ENCODE data around the gene NHLH1. TPM values are rescaled to one million over a fixed set of nuclear protein-coding genes. Genes with fewer than 3 reads are reported as not detected.

Gene NHLH1
- total and polyA plus RNA-seq, 2 experiments from 2014 or later = 0.12 TPM; not detected in 1

GRCh38 chr1:160400646-160401486 is 34.0 kb downstream of the NHLH1 start:
- Histone ChIP-seq H3K27ac (peak overlapping the region; percentile 61), H3K4me3 (peak overlapping the region; percentile 79), H3K27me3 (no peaks in the 10 kb centered on the region), H3K9me3 (ENCODE audit: low read depth) (no peaks in the 10 kb centered on the region), H3K4me1 (ENCODE audit: low read depth) (peaks cover 33% of the 10 kb centered on the region), H3K36me3 (no peaks in the 10 kb centered on the region)
- peak in 1 of 2 donors; percentile 60 for DNase-seq (ENCODE audit: low read depth in 1 of 2, low spot score in 1 of 2)
- TF ChIP-seq CTCF (IDR thresholded peaks at IDR 0.05; ENCODE audit: low read depth, low read length) = no peak

DNA sequence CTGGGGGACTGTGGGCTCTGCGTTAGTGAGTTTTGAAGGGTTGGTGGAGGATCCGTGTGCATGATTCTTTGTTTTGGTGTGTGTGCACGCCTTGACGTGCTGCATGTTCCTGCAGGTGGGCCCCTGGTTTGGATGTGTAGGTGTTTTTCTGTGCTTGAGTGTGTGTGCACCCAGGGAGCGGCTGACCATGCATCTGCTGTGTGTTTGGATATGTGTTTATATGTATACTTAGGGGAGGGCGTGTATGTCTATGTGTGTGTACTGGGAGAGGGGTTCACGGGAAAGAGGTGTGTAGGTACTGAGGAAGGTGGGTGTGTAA is 34.6 kb downstream of the NHLH1 start:
- DNase-seq (ENCODE audit: low read depth in 1 of 2, low spot score in 1 of 2) = no peak
- Histone ChIP-seq H3K4me1 (ENCODE audit: low read depth) (peaks cover 33% of the 10 kb centered on the region), H3K27ac (no peak overlapping the region)

DNA sequence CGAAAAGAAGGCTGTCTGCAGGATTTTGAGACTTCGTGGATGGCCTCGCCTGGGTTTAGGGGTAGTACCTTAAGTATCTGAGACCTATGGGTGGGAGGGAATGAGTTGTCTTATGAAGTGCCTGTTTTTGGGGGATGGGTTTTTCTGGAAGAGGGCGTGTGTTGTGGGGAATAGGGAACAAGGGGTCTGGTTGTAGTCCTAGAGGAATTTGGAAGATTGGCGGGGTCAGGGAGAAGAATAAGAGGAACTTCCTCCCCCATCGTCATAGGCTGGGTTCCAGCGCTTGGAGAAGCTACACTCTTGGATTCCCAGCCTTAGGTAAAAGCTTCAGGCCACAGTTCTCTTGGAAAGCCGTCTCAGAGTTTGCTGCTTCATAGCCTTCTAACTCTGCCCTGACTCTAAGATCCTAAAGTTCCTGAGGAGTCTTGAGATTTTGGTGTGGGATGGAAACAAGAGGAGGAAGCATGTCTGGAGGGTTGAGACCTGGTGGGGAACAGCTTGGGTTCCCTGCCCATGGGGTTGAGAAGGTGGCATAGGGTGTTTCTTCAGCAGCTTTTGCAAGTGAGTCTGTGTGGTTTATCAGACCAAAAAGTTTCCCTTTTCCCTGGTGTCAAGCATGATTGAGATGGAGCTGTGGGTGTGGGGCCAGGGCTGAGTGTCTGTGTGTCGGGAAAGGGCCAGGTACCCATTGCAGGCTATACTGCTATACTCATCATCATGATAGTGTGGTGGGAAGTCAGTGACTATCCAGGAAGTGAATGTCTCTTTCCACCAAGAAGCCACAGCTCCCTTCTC is 35.3 kb downstream of the NHLH1 start:
- Histone ChIP-seq H3K4me1 (ENCODE audit: low read depth) (peaks cover 33% of the 10 kb centered on the region), H3K4me3 (peak overlapping the region; percentile 79), H3K27me3 (no peaks in the 10 kb centered on the region), H3K36me3 (no peaks in the 10 kb centered on the region), H3K9me3 (ENCODE audit: low read depth) (no peaks in the 10 kb centered on the region), H3K27ac (no peak overlapping the region)
- DNase-seq (ENCODE audit: low read depth in 1 of 2, low spot score in 1 of 2) = no peak
- TF ChIP-seq CTCF (IDR thresholded peaks at IDR 0.05; ENCODE audit: low read depth, low read length) = no peak

More for the DNA sequence above, 34.6 kb downstream of the NHLH1 start:
- Histone ChIP-seq H3K36me3 (no peaks in the 10 kb centered on the region), H3K4me3 (peak overlapping the region; percentile 79), H3K27me3 (no peaks in the 10 kb centered on the region), H3K9me3 (ENCODE audit: low read depth) (no peaks in the 10 kb centered on the region)
- no peak for TF ChIP-seq CTCF (IDR thresholded peaks at IDR 0.05; ENCODE audit: low read depth, low read length)

DNA sequence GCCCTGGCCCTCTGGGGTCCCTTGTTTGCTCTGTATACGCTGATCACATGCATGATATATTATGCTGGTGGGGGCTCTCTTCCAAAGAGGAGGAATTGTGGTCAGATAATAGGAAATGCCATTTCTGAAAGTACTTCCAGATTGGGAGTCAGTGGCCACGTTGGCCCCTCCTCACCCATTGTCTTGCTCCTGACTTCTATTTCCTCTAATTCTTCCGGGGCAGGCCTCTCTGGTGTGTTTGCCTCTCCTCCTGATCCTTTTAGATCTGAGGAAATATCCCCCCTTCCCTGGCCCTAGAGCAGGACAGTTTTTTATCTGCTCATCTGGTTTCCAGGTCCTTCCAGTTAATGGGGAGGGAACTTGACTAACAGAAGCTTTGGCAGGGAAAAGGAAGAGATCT is 36.4 kb downstream of the NHLH1 start:
- Histone ChIP-seq H3K27me3 (no peaks in the 10 kb centered on the region), H3K9me3 (ENCODE audit: low read depth) (no peaks in the 10 kb centered on the region), H3K4me3 (no peak overlapping the region), H3K27ac (no peak overlapping the region), H3K36me3 (no peaks in the 10 kb centered on the region), H3K4me1 (ENCODE audit: low read depth) (peaks cover 25% of the 10 kb centered on the region)
- DNase-seq (ENCODE audit: low read depth in 1 of 2, low spot score in 1 of 2) = peak in 1 of 2 donors; percentile 50
- no peak for TF ChIP-seq CTCF (IDR thresholded peaks at IDR 0.05; ENCODE audit: low read depth, low read length)

GRCh38 chr1:160404094-160404493 is 37.2 kb downstream of the NHLH1 start:
- Histone ChIP-seq H3K27ac (no peak overlapping the region), H3K36me3 (no peaks in the 10 kb centered on the region), H3K4me1 (ENCODE audit: low read depth) (peaks cover 21% of the 10 kb centered on the region), H3K27me3 (no peaks in the 10 kb centered on the region), H3K4me3 (no peak overlapping the region), H3K9me3 (ENCODE audit: low read depth) (no peaks in the 10 kb centered on the region)
- DNase-seq (ENCODE audit: low read depth in 1 of 2, low spot score in 1 of 2) = no peak
- no peak for TF ChIP-seq CTCF (IDR thresholded peaks at IDR 0.05; ENCODE audit: low read depth, low read length)

Data from cardiac muscle cell (in vitro differentiated cells and primary cell).